A549 (cell line): ENCODE measurements around the gene GORASP2. TPM values are rescaled to one million over a fixed set of nuclear protein-coding genes. Genes with fewer than 3 reads are reported as not detected.

Experiments used
- ATAC-seq, 2 experiments: fragments of 200-7000 bp in 1 of 2; fragments of >200 bp in 1 of 2; cut with Nextera tagmentation in 1 of 2; cut with Tn5 transposase in 1 of 2; 3 replicates each; pipeline versions ENCODE4 v1.8.0 to v1.9.1; 2018 to 2020; ENCODE audit warnings: mild to moderate bottlenecking in 1 of 2, moderate library complexity in 1 of 2
- CTCF ChIA-PET: fragments of 300-600 bp; sonication (Branson Sonifier 250); formaldehyde crosslinking; extraction: SDS; loops from one replicate; lab custom pipeline; 2021; ENCODE audit warnings: antibody characterized with exemption, inconsistent platforms; lab: Yijun Ruan, JAX
- POLR2A ChIA-PET: fragments of 350-600 bp; formaldehyde crosslinking; extraction: SDS; loops from one replicate; lab custom pipeline; 2021; ENCODE audit warnings: antibody characterized with exemption, inconsistent platforms; lab: Yijun Ruan, JAX
- DNase-seq, 2 experiments: peaks; one replicate each; pipeline versions ENCODE4 v3.0.0 to v3.0.0-alpha.2; 2011 to 2016; ENCODE audit warnings: low read depth in 1 of 2, low spot score in 1 of 2
- FAIRE-seq: peaks from 2 replicates; lab custom pipeline; 2011; peaks lifted over from hg19 to GRCh38; lab: Jason Lieb, UNC
- H3K27ac ChIP-seq, 2 experiments: fragments of >200 bp; sonication (Bioruptor Twin); formaldehyde crosslinking; 3 replicates each; pipeline ENCODE4 v1.5.1; 2016 to 2017
- H3K4me1 ChIP-seq: fragments of >200 bp; sonication (Bioruptor Twin); formaldehyde crosslinking; 3 replicates; pipeline ENCODE4 v1.6.1; 2016
- H3K4me2 ChIP-seq: fragments of >200 bp; sonication (Bioruptor Twin); formaldehyde crosslinking; 3 replicates; pipeline ENCODE4 v1.6.1; 2016
- H3K4me3 ChIP-seq: fragments of >200 bp; sonication (Bioruptor Twin); formaldehyde crosslinking; 3 replicates; pipeline ENCODE4 v1.5.1; 2016
- H3K9me3 ChIP-seq: fragments of >200 bp; sonication (Bioruptor Twin); formaldehyde crosslinking; 3 replicates; pipeline ENCODE4 v1.6.1; 2016
- CBX2 ChIP-seq: fragments of 200-600 bp; sonication (generic); IDR thresholded peaks from 2 replicates; pipeline ENCODE4 v1.6.1; 2016; ENCODE audit warnings: low read depth, mild to moderate bottlenecking, borderline replicate concordance
- CBX8 ChIP-seq: fragments of 200-600 bp; sonication (generic); IDR thresholded peaks from 2 replicates; pipeline ENCODE4 v1.6.1; 2016
- CEBPB ChIP-seq, 2 experiments: fragments of >200 bp in 1 of 2; sonication (Bioruptor Twin) in 1 of 2; formaldehyde crosslinking in 1 of 2; IDR thresholded peaks; 2 replicates each; pipeline ENCODE4 v1.6.1; 2012 to 2016
- CTCF ChIP-seq: fragments of >200 bp; sonication (Bioruptor Twin); formaldehyde crosslinking; IDR thresholded peaks from 3 replicates; pipeline ENCODE4 v1.5.1; 2016
- EHF ChIP-seq: fragments of 250-450 bp; sonication (Bioruptor Pico); IDR thresholded peaks from 2 replicates; pipeline ENCODE4 v1.5.0; 2020; ENCODE audit warnings: mild to moderate bottlenecking
- ELK1 ChIP-seq: fragments of 150-350 bp; IDR thresholded peaks from 2 replicates; pipeline ENCODE4 v1.6.1; 2014; ENCODE audit warnings: low read depth, mild to moderate bottlenecking, low read length
- FOSB ChIP-seq: fragments of 250-450 bp; sonication (Bioruptor Pico); IDR thresholded peaks from 2 replicates; pipeline ENCODE4 v1.5.0; 2020; ENCODE audit warnings: mild to moderate bottlenecking, moderate library complexity
- HEYL ChIP-seq: fragments of 250-450 bp; sonication (Bioruptor Pico); IDR thresholded peaks from 2 replicates; pipeline ENCODE4 v1.8.0; 2021; ENCODE audit warnings: mild to moderate bottlenecking, moderate library complexity
- HMGXB4 ChIP-seq: fragments of 250-450 bp; sonication (Bioruptor Pico); IDR thresholded peaks from 2 replicates; pipeline ENCODE4 v1.5.0; 2021; ENCODE audit warnings: mild to moderate bottlenecking, moderate library complexity, borderline replicate concordance
- JUN ChIP-seq, 2 experiments: fragments of >200 bp; sonication (Bioruptor Twin); formaldehyde crosslinking; IDR thresholded peaks; 2 replicates in 1 of 2; 3 replicates in 1 of 2; pipeline ENCODE4 v1.6.1; 2016 to 2017
- NFE2L2 ChIP-seq: fragments of 150-350 bp; conservative IDR thresholded peaks from 2 replicates; pipeline ENCODE4 v1.6.1; 2014; ENCODE audit warnings: low read length
- PBX3 ChIP-seq: IDR thresholded peaks from 2 replicates; pipeline ENCODE4 v1.6.1; 2012
- POLR2A ChIP-seq: IDR thresholded peaks from 2 replicates; pipeline ENCODE4 v1.6.1; 2012; ENCODE audit warnings: mild to moderate bottlenecking, low read length
- RNF2 ChIP-seq: fragments of 200-600 bp; sonication (generic); IDR thresholded peaks from 2 replicates; pipeline ENCODE4 v1.6.1; 2016; ENCODE audit warnings: low read depth, mild to moderate bottlenecking, antibody characterized with exemption, moderate library complexity, borderline replicate concordance
- TFCP2L1 ChIP-seq: fragments of 250-450 bp; sonication (Bioruptor Pico); IDR thresholded peaks from 2 replicates; pipeline ENCODE4 v1.5.0; 2021; ENCODE audit warnings: mild to moderate bottlenecking
- TP53 ChIP-seq: fragments of 250-450 bp; sonication (Bioruptor Pico); IDR thresholded peaks from 2 replicates; pipeline ENCODE4 v1.5.0; 2021; ENCODE audit warnings: mild to moderate bottlenecking, moderate library complexity
- USF2 ChIP-seq: fragments of 450-650 bp; IDR thresholded peaks from 2 replicates; pipeline ENCODE4 v1.6.1; 2014; ENCODE audit warnings: antibody characterized with exemption
- ZC3H11A ChIP-seq: fragments of 450-650 bp; IDR thresholded peaks from 2 replicates; pipeline ENCODE4 v1.6.1; 2014; ENCODE audit warnings: antibody characterized with exemption, mild to moderate bottlenecking
- ZFP36 ChIP-seq: fragments of 450-650 bp; IDR thresholded peaks from 2 replicates; pipeline ENCODE4 v1.6.1; 2014; ENCODE audit warnings: borderline replicate concordance; ENCODE audit not compliant: partially characterized antibody
- WGBS: methylation state at CpG from one replicate; pipeline ENCODE4 v1.1.6; 2017; ENCODE audit errors: missing lambda C conversion rate; 5-methylcytosine and 5-hydroxymethylcytosine counted together
- polyA plus RNA-seq, 4 experiments: library from polyadenylated mRNA; depleted of rRNA in 3 of 4; stranded (reverse); fragments of >200 nt; fragmentation: RNase III in 1 of 4; extraction: RNeasy Plus Mini Kit Qiagen cat#74134 plus additional on column Dnase treatment in 1 of 4; gene quantifications; 2 replicates in 3 of 4; 3 replicates in 1 of 4; pipeline ENCODE4 v1.2.3, GENCODE V29; 2011 to 2017

GORASP2 gene
- polyA plus RNA-seq, 2 of the 4 experiments (the other 2 are of a cell fraction), result 90.5 to 179 TPM

GRCh38 chr2:170911314-170911889 lies 17.7 kb upstream of the GORASP2 start:
- POLR2A ChIA-PET, result no interaction called here
- ATAC-seq, result no peak
- WGBS, result 16% methylated on average over 5 of the region's 5 CpGs

More at GRCh38 chr2:170911314-170911889, 17.7 kb upstream of the GORASP2 start:
- Histone ChIP-seq H3K4me1 (no peaks in the 10 kb centered on the region), H3K27ac (no peak overlapping the region), H3K4me2 (no peak overlapping the region), H3K9me3 (peaks cover 64% of the 10 kb centered on the region), H3K4me3 (no peak overlapping the region)
- no peak for TF ChIP-seq HMGXB4 (CRISPR knock-in tag)
- no peak for TF ChIP-seq ZC3H11A
- no peak for TF ChIP-seq EHF (CRISPR knock-in tag)
- TF ChIP-seq HEYL, result no peak
- TF ChIP-seq NFE2L2, result no peak
- TF ChIP-seq CBX2, result no peak
- no peak for TF ChIP-seq RNF2
- TF ChIP-seq JUN (IDR thresholded peaks at IDR 0.05), result no peak
- TF ChIP-seq CTCF, result no peak
- no peak for TF ChIP-seq ZFP36
- no peak for TF ChIP-seq FOSB (CRISPR knock-in tag)
- TF ChIP-seq ELK1, result no peak
- no peak for TF ChIP-seq POLR2A
- no peak for TF ChIP-seq USF2
- TF ChIP-seq PBX3, result no peak
- no peak for TF ChIP-seq CBX8
- TF ChIP-seq CEBPB (IDR thresholded peaks at IDR 0.05), result no peak
- TF ChIP-seq TP53 (CRISPR knock-in tag), result no peak
- no peak for TF ChIP-seq TFCP2L1 (CRISPR knock-in tag)
- CTCF ChIA-PET, result interaction anchor here (1.0 kb wide), 1 partner anchor 587 kb away, joined by 3 read pairs; no protein-coding TSS in a partner anchor
- no peak for DNase-seq
- FAIRE-seq, result no peak
